ENCODE measurements around the gene DDAH1. TPM values are rescaled to one million over a fixed set of nuclear protein-coding genes. Genes with fewer than 3 reads are reported as not detected.

Gene DDAH1
- total RNA-seq, 1 donor from 2014 or later, result 45.7 TPM

DNA sequence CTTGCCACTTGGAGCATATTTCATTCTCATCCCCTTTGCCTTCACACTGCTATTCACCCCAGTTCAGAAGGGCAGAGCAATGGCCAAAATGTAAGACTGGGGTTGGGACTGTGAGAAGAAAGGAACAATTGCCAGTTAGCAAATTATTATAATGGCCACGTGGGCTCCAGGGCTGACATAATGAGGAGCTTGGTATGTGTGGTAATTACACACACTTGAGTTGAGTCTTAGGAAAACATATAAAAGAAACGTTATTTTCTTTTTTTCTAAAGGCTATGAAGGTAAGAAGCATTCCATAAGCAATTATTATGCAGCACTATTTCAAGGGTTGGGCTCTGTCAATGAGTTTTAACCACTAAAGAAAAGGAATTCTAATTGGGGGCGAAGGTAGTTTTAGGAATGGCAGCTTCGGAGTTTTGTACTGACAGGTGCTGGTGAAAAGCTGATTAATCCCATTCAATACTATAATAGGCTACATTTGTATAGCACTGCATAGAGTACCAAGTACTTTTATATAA is 156.1 kb downstream of the DDAH1 start:
- DNase-seq (ENCODE audit: low read depth, low spot score), result no peak

DNA sequence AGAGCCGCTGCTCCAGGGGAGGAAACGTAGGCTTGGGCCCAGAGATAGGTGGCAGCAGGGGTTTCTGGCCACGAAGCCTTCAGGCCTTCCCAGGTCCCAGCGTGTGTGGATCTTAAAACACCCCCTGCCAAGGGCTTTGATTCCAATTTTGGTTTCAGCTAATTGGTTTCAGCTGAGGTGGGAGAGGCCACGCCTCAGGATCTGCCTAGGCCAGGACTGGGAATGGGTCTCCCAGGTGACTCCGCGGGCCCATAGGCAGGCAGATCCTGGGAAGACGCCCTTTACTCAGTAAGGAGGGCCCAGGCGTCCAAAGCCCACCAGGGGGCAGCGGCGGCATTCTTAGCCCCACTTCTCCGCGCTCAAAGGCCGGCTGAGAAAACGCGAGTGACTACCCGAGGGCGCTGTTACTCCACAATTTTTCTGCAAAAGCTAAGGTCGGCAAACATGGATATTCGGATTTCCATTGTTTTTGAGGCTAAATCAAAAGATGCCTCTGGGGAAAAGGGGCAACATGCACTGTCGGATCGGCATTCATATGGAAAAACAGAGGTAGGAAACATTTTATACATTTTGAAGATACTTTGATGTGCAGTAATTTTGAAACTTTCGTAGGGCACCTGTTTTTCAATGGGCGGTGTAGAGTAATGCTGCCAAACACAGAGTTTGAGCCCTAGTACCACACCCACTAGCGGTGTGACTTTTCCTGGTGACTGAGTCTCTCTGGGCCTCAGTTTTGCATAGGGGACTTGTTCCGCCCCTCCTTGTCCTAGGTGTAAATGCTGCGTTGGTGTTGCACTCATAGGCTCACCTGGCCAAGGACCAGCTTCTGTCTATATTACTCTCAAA is 156.7 kb downstream of the DDAH1 start:
- peak; percentile 76 for DNase-seq (ENCODE audit: low read depth, low spot score)

DNA sequence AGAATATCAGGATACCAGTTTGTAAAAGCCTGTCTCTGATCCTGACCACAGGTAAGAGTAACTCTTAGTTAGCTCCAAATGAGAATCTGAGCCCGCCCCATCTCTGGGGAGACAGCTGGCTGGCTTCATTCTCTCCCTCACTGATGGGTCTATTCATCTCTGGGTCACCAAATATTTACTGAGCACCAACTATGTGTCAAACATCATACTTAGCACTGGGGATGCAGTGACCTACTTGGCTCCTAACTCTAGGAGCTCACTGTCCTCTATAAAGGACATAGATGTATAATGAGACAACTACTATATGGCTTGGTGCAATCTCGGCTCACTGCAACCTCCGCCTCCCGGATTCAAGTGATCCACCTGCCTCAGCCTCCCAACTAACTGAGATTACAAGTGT is 158.7 kb downstream of the DDAH1 start:
- DNase-seq (ENCODE audit: low read depth, low spot score), result no peak

GRCh38 chr1:85303440-85304162 is 161.4 kb downstream of the DDAH1 start:
- no peak for DNase-seq (ENCODE audit: low read depth, low spot score)

GRCh38 chr1:85300140-85300539 is 164.8 kb downstream of the DDAH1 start:
- no peak for DNase-seq (ENCODE audit: low read depth, low spot score)

DNA sequence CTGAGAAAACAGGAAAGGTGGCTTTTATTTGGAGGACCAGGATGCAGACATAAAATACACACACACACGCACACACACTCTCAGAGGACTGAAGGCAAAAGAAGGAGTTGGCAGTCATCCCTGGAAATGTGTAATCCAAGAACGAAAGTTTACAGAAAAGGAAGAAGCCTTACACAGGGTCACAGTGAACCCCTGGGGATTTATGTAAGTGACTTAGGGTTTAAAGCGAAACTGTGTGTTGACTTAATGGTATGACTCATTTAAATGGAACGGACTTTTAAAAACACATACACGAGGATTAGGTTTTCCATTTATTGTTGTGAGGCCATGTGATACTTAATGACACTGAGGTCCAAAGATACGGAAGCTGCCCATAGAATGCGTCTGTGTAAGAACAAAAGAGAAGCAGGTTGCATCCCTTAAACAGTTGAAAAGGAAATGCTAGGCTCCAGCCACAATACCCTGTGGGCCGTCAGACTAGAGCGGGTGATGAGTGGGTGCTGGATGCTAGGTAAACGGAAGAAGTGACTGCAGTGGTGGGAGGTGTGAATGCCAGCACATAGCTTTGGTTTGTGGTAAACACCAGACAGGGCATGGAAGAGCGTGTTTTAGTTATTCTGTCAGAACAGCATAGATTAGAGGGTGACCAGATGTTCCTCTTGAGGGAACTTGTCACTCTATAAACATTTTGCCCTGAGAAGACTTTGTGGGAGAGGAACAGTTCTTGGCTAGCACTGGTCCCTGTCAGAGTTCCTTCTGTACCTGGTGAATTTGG is 166.9 kb downstream of the DDAH1 start:
- DNase-seq (ENCODE audit: low read depth, low spot score), result peak; percentile 100

DNA sequence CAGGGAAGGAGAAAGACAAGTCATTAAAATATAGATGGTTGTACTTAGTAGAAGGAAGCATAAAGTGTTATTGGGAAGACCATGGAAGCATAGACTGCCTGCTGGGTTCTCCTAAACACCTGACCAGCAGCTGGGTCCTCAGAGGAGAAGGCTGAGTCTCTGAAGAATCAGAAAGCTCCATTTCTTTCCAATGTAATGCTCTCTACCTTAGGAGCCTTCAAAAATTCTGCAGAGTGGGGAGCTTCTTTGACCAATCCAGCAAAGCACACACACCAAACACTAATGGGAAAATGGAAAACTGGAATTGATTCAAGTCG is 167.5 kb downstream of the DDAH1 start:
- DNase-seq (ENCODE audit: low read depth, low spot score), result no peak

DNA sequence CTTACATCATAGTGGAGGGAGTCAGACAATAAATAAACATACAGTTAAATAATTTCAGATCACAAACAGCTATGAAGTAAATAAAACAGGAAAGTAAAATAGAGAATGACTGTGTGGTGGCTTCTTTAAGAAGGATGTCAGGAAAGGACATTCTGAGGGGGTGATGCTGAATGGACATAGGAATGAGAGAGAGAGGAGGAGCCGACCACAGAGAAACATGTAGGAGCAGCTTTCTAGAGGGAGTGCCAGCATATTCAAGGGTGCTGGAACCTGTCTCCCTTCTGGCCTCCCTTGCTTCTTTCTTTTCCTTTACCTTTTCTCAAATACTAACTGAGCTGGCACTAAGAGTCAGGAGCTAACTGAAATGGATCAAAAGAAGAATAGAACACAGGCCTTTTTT is 168.0 kb downstream of the DDAH1 start:
- no peak for DNase-seq (ENCODE audit: low read depth, low spot score)

DNA sequence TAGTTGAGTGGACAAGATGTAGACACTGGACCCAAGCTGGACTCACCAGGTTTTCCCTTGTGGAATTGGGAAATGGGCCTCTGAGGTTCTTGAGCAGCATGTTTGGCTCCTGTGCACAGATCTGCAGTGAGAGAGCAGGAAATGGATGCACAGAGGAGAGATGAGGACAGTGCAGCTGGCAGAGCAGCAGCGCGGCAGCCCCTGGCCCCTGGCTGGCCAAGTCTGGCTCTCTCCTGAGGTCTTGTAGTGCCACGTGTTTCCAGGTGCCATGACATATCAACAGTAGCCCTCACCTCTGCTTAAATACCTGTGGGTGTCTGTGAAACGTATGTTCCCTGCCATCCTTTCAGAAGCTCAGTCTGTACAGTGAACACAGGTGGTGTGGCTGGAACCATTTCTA is 169.3 kb downstream of the DDAH1 start:
- DNase-seq (ENCODE audit: low read depth, low spot score), result no peak

GRCh38 chr1:85295006-85295431 is 169.9 kb downstream of the DDAH1 start:
- peak; percentile 81 for DNase-seq (ENCODE audit: low read depth, low spot score)

GRCh38 chr1:85290826-85291225 is 174.1 kb downstream of the DDAH1 start:
- DNase-seq (ENCODE audit: low read depth, low spot score), result no peak

GRCh38 chr1:85289848-85290335 is 175.1 kb downstream of the DDAH1 start:
- DNase-seq (ENCODE audit: low read depth, low spot score), result no peak

- no peak for DNase-seq (ENCODE audit: low read depth, low spot score)
Observed at GRCh38 chr1:85289207-85289847, 175.6 kb downstream of the DDAH1 start.

- DNase-seq (ENCODE audit: low read depth, low spot score), result no peak
Observed at GRCh38 chr1:85284202-85284601, 180.8 kb downstream of the DDAH1 start.

- no peak for DNase-seq (ENCODE audit: low read depth, low spot score)
Observed at GRCh38 chr1:85283475-85284199, 181.3 kb downstream of the DDAH1 start.

GRCh38 chr1:85282424-85282823 is 182.5 kb downstream of the DDAH1 start:
- DNase-seq (ENCODE audit: low read depth, low spot score), result no peak

DNA sequence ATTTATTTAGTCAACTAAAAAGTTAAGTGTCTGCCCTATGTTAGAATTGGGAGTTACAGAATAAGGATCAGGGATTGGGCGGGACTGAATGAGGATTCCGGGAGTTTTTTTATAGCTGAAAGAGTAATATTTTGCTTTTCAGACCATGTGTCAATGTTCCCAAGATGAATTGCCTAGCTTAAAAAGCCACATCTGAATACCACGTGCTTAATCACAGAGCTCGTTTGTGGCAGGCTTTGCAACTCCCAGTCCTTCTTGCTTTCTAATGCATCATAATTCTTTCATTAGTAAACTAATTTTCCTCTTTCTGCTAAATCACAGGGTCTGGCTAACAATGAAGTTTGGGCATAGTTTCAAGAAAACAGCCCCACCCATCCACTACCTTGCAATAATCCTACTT is 184.3 kb downstream of the DDAH1 start:
- DNase-seq (ENCODE audit: low read depth, low spot score), result no peak

GRCh38 chr1:85279458-85280080 is 185.4 kb downstream of the DDAH1 start:
- no peak for DNase-seq (ENCODE audit: low read depth, low spot score)

- DNase-seq (ENCODE audit: low read depth, low spot score), result peak; percentile 90
Observed at GRCh38 chr1:85278853-85279314, 186.1 kb downstream of the DDAH1 start.

GRCh38 chr1:85277802-85278201 is 187.2 kb downstream of the DDAH1 start:
- DNase-seq (ENCODE audit: low read depth, low spot score), result no peak
